ENCODE data around the gene SRM.
"Not testable (repeated sequence)": the region's sequence is repeated elsewhere in the genome, so short reads cannot be mapped to it uniquely, and the experiment has no call there.

Gene SRM

DNA sequence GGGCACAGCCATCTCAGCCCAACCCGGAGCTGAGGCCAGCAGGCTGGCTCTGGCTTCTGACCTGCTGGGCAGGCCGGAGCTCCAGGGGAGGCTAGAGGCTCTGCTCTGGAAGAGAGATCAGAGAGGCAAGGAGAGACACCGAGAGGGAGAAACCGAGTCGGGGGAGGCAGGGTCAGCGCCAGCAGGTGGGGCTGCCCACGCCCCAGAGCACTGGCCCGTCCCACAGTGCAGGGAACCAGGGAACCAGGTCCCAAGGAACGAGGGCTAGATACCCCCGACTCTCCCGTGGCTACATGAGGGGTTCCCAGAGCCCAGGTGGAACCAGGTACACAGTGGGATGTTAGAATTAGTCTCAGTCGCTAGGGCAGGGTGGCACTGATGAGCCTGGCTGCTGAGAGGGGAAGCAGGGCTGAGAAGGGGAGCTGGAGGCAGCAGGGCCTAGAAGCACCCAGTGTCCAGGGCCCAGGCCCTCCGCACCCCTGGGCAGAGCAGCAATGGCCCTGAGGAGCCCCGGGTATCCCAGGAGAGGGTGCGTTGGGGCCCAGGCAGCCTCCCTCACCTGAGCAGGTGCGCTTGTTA is 14.9 kb downstream of the SRM start:
- DNase-seq (ENCODE audit: low read depth in 3 of 3), result no peak

DNA sequence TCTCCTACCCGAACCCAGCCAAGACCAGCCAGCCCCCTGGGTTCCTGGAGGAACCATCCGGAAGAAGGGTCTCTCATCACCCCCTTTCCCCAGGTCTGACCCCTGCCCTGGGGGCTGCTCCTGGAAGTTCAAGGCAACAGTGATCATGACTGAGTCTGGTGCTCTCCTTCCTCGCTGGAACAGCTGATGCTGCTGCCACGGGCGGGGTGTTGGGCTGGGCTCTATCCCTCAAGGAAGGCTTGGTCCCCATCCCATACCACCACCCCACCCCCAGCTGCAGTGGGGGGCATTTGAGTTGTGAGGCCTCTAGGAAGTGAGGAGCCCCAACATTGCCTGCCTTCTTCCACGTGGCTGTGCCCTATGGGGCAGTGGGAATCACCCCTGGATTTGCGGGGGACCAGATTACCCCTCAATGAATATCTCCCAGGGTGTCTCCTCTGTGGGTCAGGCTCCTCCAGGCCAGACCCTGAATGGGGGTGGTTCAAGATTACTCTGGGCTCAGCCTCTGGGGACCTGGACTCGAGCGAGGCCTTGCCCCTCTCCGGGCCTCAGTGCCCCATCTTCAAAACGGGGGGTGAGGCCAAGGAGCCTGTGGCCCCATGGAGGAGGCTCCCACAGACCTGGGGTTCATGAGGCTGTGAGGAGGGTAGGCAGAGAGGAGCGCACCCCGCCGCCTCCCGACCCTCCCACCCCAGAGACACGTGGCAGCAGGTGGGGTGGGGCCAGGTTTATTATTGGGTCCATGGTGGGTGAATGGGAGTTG is 15.6 kb downstream of the SRM start:
- DNase-seq (ENCODE audit: low read depth in 3 of 3), result no peak

DNA sequence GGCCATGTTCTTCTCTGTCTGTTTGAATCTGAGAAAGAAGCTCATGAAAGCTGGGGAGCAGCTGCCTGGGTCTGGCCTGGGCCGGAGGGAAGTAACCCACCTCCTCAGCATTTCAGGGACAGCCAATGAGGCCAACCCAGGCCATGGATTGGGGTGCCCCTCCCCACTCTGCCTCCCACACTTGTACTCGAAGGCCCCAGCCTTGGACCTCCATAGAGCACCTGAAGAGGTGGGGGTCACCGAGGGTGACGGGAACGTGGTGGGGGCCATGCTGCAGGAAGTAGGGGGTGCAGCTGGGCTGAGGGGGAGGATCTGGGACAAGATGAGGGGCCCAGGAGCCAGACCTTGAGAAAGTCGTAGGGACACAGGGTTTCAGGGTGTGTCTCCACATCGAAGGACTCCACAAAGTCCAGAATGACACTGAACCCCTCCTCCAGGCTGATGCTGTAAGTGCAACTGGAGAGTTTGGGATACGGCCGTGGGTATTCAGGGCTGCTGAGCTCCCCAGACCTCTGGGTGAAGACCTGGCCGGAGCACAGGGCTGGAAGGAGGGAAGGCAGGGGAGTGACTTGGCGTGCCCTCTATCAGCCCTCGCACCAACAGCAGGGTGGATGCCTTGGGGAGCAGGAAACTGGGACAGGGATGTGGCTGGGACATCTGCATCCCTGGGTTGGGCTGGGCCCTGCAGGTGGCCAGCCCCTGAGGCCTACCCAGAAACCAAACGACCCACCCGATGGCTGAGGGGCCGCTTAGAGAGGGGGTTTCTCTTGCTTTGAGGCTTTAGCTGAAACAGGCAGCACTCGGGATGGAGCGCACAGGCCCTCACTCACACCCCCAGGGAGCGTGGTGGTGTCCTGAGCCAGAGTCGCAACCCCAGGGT is 16.6 kb downstream of the SRM start:
- DNase-seq (ENCODE audit: low read depth in 3 of 3), result no peak

DNA sequence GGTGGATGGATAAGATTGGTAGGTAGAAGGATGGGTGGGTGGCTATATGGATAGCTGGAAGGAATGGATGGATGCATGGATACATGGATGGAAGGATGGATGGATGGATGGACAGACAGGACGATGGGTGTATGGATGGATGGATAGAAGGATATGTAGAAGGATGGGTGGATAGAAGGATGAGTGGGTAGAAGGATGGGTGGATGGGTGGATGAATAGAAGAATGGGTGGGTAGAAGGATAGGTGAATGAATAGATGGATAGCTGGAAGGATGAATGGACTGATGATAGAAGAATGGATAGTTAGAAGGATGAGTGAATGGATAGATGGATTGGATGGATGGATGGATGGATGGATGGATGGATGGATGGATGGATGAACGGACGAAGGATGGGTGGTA is 17.8 kb downstream of the SRM start:
- DNase-seq (ENCODE audit: low read depth in 3 of 3), result no peak

DNA sequence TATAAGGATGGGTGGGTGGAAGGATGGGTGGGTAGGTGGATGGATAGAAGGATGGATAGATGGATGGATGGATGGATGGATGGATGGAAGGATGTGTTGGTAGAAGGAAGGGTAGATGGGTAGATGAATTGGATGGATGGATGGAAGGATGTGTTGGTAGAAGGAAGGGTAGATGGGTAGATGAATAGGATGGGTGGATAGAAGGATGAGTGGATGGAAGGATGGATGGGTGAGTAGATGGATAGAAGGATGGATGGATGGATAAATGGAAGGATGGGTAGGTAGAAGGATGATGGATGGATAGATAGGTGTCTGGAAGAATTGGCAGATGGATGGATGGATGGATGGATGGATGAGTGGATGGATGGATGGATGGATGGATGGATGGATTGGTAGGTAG is 18.8 kb downstream of the SRM start:
- no peak for DNase-seq (ENCODE audit: low read depth in 3 of 3)

- not testable (repeated sequence) for DNase-seq (ENCODE audit: low read depth in 3 of 3)
These were observed 19.8 kb downstream of the SRM start for GRCh38 chr1:11040105-11040429.

DNA sequence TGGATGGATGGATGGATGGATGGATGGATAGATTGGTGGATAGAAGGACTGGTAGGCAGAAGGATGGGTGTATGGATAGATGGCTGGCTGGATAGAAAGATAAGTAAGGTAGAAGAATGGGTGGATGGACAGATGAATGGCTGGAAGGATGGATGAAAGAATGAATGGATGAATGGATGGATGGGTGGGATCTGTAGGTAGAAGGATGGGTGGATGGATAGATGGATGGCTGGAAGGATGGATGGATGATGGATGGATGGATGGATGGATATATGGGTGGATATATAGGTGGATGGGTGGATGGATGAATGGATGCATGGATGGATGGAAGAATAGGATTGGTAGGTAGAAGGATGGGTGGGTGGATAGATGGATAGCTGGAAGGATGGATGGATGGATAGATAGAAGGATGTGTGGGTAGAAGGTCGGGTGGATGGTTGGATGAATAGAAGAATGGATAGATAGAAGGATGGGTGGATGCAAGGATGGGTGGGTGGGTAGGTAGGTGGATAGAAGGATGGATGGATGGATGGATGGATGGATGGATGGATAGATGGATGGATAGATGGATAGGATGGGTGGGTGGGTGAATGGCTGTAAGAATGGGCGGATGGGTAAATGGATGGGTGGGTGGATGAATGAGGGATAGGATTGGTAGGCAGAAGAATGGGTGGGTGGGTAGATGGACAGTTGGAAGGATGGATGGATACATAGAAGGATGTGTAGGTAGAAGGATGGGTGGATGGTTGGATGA is 20.3 kb downstream of the SRM start:
- DNase-seq (ENCODE audit: low read depth in 3 of 3), result no peak

- peak; percentile 79 to 85 (median 81) for DNase-seq (ENCODE audit: low read depth in 3 of 3)
These were observed 22.1 kb downstream of the SRM start for GRCh38 chr1:11037740-11038182.

- DNase-seq (ENCODE audit: low read depth in 3 of 3), result not testable (repeated sequence)
These were observed 22.6 kb downstream of the SRM start for GRCh38 chr1:11037019-11037739.

- DNase-seq (ENCODE audit: low read depth in 3 of 3), result no peak
These were observed 28.1 kb downstream of the SRM start for GRCh38 chr1:11031624-11032262.

DNA sequence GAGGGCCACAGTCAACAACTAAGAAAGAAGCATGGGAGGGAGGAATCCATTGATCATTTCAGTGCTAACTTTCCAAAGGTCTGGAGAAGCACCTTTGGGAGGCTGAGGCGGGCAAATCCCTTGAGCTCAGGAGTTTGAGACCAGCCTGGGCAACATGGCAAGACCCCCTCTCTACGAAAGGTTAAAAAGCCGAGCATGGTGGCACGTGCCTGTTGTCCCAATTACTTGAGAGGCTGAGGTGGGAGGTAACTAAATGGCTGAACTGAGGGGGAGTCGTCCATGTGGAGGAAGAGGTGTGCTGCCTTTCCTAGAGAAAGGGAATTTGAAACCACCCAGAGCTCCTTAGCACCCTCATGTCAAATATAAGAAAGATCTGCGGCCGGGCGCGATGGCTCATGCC is 29.0 kb downstream of the SRM start:
- no peak for DNase-seq (ENCODE audit: low read depth in 3 of 3)

GRCh38 chr1:11028018-11028417 is 31.8 kb downstream of the SRM start:
- DNase-seq (ENCODE audit: low read depth in 3 of 3), result no peak

GRCh38 chr1:11027316-11027715 is 32.5 kb downstream of the SRM start:
- DNase-seq (ENCODE audit: low read depth in 3 of 3), result no peak

- DNase-seq (ENCODE audit: low read depth in 3 of 3), result no peak
These were observed 32.9 kb downstream of the SRM start for GRCh38 chr1:11026903-11027302.

GRCh38 chr1:11026052-11026451 is 33.8 kb downstream of the SRM start:
- DNase-seq (ENCODE audit: low read depth in 3 of 3), result no peak

- no peak for DNase-seq (ENCODE audit: low read depth in 3 of 3)
These were observed 34.2 kb downstream of the SRM start for GRCh38 chr1:11025618-11026017.

DNA sequence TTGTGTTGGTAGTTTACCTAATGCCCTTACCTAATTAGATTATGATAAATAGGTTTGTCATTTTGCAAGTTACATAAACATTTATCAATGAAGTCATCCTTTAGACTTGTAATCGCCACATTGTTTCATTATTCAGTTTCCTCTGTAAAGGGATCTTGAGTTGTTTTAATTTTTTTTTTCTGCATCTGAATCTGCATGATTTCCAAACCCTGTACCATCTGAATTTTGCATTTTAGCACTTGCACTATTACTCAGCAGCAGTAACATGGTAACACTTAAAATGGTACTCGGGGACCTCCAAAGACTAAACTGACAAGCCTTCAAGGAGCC is 35.0 kb downstream of the SRM start:
- DNase-seq (ENCODE audit: low read depth in 3 of 3), result no peak

DNA sequence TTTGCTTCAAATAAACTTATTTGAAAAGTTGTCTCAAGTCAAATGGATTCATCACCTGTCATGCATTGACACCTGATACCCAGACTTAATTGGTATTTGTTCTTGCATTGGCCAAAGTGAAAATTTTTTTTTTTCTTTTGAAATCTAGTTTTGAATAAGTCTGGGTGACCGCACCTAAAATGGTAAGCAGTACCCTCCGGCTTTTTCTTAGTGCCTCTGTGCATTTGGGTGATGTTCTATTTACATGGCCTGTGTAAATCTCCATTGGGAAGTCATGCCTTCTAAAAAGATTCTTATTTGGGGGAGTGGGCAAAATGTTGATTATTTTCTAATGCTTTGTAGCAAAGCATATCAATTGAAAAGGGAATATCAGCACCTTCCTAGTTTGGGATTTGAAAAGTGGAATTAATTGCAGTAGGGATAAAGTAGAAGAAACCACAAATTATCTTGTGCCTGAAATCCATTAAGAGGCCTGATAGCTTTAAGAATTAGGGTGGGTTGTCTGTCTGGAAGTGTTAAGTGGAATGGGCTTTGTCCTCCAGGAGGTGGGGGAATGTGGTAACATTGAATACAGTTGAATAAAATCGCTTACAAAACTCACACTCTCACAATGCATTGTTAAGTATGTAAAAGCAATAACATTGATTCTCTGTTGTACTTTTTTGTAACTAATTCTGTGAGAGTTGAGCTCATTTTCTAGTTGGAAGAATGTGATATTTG is 35.5 kb downstream of the SRM start:
- DNase-seq (ENCODE audit: low read depth in 3 of 3), result no peak

DNA sequence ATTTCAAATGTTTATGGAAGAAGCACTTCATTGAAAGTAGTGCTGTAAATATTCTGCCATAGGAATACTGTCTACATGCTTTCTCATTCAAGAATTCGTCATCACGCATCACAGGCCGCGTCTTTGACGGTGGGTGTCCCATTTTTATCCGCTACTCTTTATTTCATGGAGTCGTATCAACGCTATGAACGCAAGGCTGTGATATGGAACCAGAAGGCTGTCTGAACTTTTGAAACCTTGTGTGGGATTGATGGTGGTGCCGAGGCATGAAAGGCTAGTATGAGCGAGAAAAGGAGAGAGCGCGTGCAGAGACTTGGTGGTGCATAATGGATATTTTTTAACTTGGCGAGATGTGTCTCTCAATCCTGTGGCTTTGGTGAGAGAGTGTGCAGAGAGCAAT is 36.6 kb downstream of the SRM start:
- DNase-seq (ENCODE audit: low read depth in 3 of 3), result no peak

- DNase-seq (ENCODE audit: low read depth in 3 of 3), result no peak
These were observed 39.8 kb downstream of the SRM start for GRCh38 chr1:11019971-11020370.

Measured in stimulated activated CD4-positive, alpha-beta T cell treated with anti-CD3 and anti-CD28 coated beads, TNF-alpha, amount 100 ng/mL, for 48 hours (primary cell).